HCEC 1CT (cell line): ENCODE measurements around the gene GRM7.

ENCODE experiments used
- DNase-seq: peaks from one replicate; pipeline ENCODE4 v3.0.0-alpha.2; 2017

GRM7 gene

GRCh38 chr3:7160689-7161088 lies 299.8 kb downstream of the GRM7 start:
- no peak for DNase-seq

DNA sequence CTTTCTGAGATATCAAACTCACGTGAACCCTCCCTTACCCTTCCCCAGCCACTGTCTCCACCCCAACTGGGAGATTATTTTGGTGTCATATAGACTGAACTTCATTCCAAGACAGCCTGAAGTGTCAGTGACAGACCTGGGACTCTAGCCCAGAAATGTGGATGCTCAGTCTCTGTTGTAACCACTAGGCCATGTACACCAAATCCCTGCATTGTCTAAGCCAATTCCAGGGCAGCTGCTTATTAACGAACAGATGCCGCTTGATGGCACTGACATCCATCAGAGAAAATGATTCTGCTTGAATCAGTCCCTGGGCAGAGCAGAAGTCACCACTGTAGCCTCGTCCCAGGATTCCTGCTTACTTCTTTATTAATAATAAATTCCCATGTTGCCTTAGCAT lies 305.5 kb downstream of the GRM7 start:
- DNase-seq: no peak

DNA sequence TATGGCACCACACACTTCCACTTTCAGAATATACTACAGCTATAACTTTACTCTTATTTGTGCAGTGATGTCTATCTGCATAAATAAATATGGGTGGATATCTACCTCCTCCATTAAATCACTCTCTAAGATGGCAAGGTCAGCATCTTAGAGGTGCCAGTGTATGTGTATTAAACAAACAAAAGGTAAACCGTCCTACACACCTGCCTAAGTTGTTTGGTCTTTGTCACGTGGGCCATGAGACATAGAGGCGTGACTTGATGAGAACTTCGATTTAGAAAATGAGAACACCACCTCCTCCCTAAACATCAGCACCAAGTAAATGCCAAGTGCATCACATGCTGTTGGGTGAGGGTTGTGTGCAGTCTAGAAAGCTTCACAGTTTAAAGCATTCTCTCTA lies 310.6 kb downstream of the GRM7 start:
- DNase-seq: no peak

DNA sequence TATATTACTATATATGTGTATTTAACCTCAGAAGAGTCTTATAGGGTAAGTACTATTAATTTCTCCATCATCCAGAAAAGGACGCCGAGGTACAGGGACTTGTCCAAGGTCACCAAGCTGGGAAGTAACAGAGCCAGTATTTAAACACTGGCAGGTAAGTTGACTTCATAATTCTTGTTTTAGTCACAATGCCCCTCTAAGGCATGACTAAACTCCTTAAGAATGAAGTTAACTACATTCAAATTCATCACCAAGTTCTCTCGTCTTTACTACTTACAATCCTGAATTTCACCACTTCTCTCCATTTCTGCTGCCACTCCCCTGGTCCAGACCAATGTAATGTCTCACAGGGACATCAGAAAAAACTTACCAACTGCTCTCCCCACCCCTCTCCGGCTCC lies 312.1 kb downstream of the GRM7 start:
- DNase-seq: no peak

GRCh38 chr3:7188551-7188950 lies 327.6 kb downstream of the GRM7 start:
- no peak for DNase-seq

DNA sequence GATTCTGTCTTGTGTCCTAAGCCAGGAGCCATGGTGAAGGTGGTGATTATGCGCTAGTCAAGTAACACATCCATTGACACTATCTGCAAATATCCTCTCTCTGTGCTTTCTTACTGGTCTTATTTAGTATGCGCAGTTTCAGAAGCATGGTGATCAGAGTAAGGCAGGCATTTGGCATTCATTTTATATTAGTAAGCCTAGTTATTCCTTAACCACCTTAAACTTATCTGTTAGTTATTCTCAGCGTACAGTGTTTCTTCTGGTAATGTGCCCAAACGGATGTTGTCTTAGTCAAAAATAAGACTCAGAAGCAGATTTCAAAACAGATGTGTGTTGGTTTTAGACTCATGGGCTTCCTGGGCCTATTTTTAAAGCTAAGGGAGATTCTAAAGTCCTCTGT lies 329.2 kb downstream of the GRM7 start:
- no peak for DNase-seq

- DNase-seq: no peak
Measured at GRCh38 chr3:7193269-7193668, 332.4 kb downstream of the GRM7 start.

GRCh38 chr3:7194071-7194835 lies 333.3 kb downstream of the GRM7 start:
- no peak for DNase-seq

DNA sequence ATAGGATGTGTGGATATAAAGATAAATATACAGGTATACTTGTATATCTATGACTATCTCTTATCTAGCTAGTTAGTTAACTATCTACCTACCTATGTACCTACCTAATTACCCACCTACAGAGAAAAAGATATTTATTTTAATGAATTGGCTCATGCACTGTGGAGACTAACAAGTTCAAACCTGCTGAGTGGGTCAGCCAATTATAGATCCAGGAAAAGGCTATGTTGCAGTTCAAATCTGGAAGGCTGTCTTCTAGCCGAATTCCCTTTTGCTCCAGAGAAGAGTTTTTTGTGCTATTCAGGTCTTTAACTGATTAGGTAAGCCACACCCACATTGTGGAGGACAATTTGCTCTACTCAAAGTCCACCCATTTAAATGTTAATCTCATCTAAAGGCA lies 335.0 kb downstream of the GRM7 start:
- no peak for DNase-seq

DNA sequence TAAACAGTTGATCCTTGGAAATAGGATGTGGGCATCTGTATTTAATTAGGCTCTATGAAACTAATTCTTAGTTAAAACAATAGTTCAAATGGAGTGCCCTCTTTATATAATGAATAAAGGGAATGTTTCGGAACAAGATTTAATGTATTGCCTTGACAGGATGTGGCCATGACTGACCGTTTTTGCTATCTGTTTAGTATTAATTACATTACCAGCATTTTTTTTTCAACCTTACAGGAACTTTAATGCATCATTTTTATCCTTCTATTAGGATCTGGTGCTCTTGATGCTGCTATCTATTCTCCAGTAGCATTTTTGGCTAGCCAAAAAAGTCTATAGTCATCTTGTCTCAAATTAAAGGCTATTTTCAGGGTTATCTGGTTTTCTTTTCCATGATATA lies 340.9 kb downstream of the GRM7 start:
- no peak for DNase-seq

DNA sequence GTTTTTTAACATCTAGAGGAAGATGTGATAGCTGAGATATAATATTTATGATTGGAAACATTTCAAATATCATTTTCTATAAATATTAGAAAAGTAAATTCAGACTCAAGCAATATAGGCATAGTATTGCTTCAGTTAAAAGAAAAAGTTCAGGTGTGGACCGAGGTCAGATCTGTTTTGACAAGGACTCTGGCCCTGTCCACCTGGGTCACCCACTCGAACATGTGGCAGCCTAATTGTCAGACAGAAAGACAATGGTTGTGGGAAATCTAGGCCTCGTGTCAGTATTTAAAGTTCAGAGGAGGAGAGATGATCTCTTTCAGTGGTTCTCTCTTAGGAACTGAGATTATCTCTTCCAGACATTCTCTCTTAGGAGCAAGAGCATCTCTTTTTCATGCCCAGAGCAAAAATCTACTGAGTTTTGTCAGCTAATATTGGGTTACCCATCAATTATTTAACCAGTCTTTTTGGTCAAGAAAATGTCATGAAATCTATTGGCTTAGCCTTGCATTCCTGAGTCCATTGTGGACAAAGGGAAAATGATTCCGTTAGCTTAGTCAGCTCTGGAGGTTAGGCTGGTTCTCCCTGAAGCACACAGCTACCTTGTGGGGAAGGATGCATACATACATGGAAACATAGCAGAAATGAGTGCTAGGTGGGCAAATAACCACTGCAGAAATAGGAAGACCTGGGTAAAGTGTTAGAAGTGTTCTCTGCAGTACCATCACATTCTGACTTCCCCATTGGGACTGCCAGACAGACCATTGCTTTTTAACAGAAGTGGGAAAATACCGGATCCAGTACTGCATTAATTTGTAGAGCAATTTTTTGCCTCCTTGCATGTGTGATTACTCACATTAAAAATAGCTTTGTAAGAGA lies 343.3 kb downstream of the GRM7 start:
- no peak for DNase-seq

GRCh38 chr3:7204848-7205156 lies 343.9 kb downstream of the GRM7 start:
- DNase-seq: no peak

- DNase-seq: no peak
Measured at GRCh38 chr3:7205535-7205934, 344.6 kb downstream of the GRM7 start.

DNA sequence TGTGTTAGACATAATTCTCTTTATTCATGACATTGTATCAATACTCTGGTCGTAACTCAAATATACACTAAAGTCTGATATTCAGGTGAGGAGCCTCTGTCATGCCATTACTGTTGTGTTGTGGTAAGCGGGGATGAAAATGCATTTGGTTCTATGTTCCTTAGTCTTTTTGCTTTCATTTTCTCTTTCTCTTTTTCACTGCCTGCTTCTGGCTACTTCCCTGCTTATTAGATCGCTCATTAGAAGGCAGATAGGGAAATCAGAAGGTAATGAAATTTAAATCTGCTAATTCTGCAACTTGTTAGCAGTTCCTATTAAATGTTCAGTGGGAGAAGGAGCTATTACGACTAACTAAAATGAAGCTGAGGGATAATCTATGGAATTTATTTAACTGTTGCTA lies 345.0 kb downstream of the GRM7 start:
- no peak for DNase-seq

- no peak for DNase-seq
Measured at GRCh38 chr3:7207125-7207524, 346.2 kb downstream of the GRM7 start.

DNA sequence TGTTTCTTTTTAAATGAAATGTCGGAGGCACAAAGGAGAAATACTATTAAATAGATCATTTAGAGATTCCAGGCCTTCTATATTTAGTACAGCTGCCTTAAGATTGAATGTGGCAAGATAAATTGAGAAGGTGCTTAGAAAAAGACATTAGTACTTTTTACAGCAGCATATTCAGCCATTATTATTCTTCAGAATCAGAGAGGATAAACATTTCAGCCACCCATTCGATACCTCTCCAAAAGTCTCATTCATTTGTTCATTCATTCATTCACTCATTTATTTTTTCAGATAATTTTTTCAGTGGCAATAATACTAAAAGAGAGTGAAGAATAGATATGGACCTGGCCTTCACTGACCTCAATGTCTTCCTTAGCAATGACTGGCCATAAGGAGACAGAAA lies 347.0 kb downstream of the GRM7 start:
- no peak for DNase-seq

- no peak for DNase-seq
Measured at GRCh38 chr3:7209098-7209497, 348.2 kb downstream of the GRM7 start.

DNA sequence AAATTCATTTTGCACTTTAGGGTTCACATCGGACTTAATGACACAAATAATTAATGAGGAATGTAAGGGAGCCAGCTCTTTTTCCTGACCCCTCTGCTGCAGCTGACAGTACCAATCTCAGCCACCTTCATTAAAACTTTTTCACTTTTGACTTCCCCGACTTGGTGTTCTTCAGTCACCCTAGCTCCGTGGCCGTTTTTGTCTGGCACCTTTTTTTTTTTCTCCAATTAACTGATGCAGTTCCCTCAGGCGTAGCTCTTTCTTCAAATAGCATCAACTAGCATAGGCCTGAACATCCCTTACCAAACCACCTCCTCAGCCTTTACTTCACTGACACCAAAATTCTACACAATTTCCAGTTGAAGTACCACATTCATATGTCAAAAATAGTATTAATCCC lies 350.8 kb downstream of the GRM7 start:
- no peak for DNase-seq

DNA sequence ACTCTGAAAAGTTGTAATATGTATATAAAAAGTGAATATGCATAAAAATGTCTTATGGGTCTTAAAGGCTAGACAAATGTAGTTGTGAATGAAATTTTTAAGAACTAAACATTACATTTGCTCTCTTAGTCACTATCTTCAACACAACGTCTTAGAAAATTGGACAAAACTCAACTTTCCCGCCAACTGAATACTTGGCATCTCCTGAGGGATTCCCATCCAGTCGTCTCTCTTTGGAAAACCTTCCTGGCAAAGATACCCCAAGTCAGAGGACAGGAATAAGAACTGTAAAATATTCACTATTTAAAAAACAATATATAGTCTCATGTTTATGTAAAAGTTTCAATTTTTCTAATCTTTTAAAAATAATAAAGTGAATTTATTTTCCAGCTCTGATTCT lies 354.8 kb downstream of the GRM7 start:
- no peak for DNase-seq

GRCh38 chr3:7226393-7226792 lies 365.5 kb downstream of the GRM7 start:
- DNase-seq: no peak

GRCh38 chr3:7238565-7239295 lies 377.8 kb downstream of the GRM7 start:
- no peak for DNase-seq

DNA sequence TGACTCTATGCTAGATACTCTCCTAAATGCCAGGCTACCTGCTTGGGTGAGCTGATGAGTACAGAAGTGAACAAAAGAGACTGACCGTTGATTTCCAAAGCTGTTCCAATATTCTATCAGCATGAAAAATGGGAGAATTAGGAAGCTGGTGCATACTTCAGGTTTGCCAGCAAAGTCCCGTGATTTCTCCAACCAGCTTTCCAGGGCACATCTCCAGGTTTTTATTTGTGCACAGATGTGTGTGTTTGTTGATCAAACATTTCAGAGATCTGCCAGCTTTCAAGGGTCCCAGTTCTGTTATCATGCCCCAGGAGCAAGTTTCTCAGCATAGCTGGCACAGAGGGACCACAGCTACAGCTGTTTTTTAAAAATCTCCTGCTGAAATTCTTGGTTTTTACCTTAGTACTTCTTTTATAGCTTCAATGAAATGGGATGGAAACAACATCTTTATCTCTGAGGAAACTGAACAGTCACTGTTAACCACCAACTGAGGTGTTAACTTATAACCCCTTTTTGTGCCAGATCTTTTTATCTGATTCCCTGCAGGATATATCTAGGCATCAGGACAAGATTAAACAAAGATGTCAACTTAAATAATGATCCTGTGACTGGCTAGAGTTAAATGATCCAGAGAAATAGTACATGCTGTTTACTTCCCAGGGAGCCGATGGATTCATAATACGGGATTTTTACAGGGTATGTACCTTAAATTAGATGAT lies 380.8 kb downstream of the GRM7 start:
- DNase-seq: no peak

GRCh38 chr3:7242303-7242635 lies 381.4 kb downstream of the GRM7 start:
- DNase-seq: no peak
